SIG-M5 (cell line): ENCODE measurements around the gene NFIA.

Source experiments
- DNase-seq: peaks from one replicate; lab custom pipeline; 2025; lab: John Stamatoyannopoulos, UW

The NFIA gene

GRCh38 chr1:61152469-61153105 is 70.2 kb downstream of the NFIA start:
- no peak for DNase-seq

- DNase-seq: no peak
Observed at GRCh38 chr1:61156576-61157467, 74.5 kb downstream of the NFIA start.

- no peak for DNase-seq
Observed at GRCh38 chr1:61157468-61157987, 75.2 kb downstream of the NFIA start.

- DNase-seq: no peak
Observed at GRCh38 chr1:61158591-61158990, 76.2 kb downstream of the NFIA start.

GRCh38 chr1:61160526-61160925 is 78.2 kb downstream of the NFIA start:
- no peak for DNase-seq

- DNase-seq: no peak
Observed at GRCh38 chr1:61162520-61163258, 80.3 kb downstream of the NFIA start.

GRCh38 chr1:61163355-61163754 is 81.0 kb downstream of the NFIA start:
- no peak for DNase-seq

- DNase-seq: no peak
Observed at GRCh38 chr1:61165402-61165801, 83.0 kb downstream of the NFIA start.

GRCh38 chr1:61167309-61167708 is 84.9 kb downstream of the NFIA start:
- no peak for DNase-seq

- DNase-seq: no peak
Observed at GRCh38 chr1:61169045-61169444, 86.7 kb downstream of the NFIA start.

- no peak for DNase-seq
Observed at GRCh38 chr1:61169634-61170033, 87.3 kb downstream of the NFIA start.

- DNase-seq: no peak
Observed at GRCh38 chr1:61170328-61171238, 88.2 kb downstream of the NFIA start.

GRCh38 chr1:61171346-61171745 is 89.0 kb downstream of the NFIA start:
- DNase-seq: no peak

- DNase-seq: no peak
Observed at GRCh38 chr1:61171974-61172373, 89.6 kb downstream of the NFIA start.

GRCh38 chr1:61173118-61173517 is 90.8 kb downstream of the NFIA start:
- DNase-seq: no peak

- no peak for DNase-seq
Observed at GRCh38 chr1:61174060-61174795, 91.9 kb downstream of the NFIA start.

GRCh38 chr1:61175976-61176375 is 93.6 kb downstream of the NFIA start:
- no peak for DNase-seq

- DNase-seq: no peak
Observed at GRCh38 chr1:61181067-61182038, 99.0 kb downstream of the NFIA start.

GRCh38 chr1:61182049-61182448 is 99.7 kb downstream of the NFIA start:
- DNase-seq: no peak

- DNase-seq: no peak
Observed at GRCh38 chr1:61182480-61182879, 100.1 kb downstream of the NFIA start.
